ENCODE measurements around the gene CDC42EP2. TPM values are rescaled to one million over a fixed set of nuclear protein-coding genes. Genes with fewer than 3 reads are reported as not detected.
A peak's percentile ranks its signal among the peaks of the same experiment; 100 is the strongest.
"Not testable (repeated sequence)": the region's sequence is repeated elsewhere in the genome, so short reads cannot be mapped to it uniquely, and the experiment has no call there.

The CDC42EP2 gene
- total RNA-seq, 1 donor from 2014 or later, result 0.11 TPM

DNA sequence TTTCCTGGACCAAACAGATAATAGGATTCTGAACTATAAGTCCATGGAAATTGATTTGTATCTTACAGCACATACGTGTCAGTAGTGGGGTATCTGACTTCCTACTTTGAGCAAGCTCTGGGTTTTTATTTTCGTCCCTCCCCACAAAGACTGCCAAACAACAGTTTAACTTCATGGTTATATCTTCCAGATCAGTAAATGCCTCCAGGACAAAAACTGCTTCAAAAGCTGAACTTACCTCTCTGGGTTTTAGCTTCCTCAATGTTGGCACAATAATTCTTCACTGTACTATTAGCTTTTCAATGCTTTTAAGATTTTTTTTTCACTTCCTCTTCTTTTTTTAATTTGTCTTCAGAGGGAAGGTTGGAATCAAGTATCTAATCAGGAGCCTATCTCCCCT lies 14.8 kb downstream of the CDC42EP2 start:
- H3K4me1 ChIP-seq, result no peaks in the 10 kb centered on the region
- H3K36me3 ChIP-seq, result no peaks in the 10 kb centered on the region
- no peak for DNase-seq (ENCODE audit: low spot score)
- Mint-ChIP-seq H3K4me3 (peak overlapping the region; percentile 10), H3K9me3 (no peaks in the 10 kb centered on the region), H3K36me3 (no peaks in the 10 kb centered on the region), H3K4me1 (peaks cover 7% of the 10 kb centered on the region), H3K27ac (no peak overlapping the region), H3K27me3 (ENCODE audit: insufficient read depth, low read depth) (peaks cover 5% of the 10 kb centered on the region)
- TF ChIP-seq EZH2 (IDR thresholded peaks at IDR 0.05) (no peak), EZH2phosphoT487 (IDR thresholded peaks at IDR 0.05) (no peak)
- TF ChIP-seq, protein P1, sequence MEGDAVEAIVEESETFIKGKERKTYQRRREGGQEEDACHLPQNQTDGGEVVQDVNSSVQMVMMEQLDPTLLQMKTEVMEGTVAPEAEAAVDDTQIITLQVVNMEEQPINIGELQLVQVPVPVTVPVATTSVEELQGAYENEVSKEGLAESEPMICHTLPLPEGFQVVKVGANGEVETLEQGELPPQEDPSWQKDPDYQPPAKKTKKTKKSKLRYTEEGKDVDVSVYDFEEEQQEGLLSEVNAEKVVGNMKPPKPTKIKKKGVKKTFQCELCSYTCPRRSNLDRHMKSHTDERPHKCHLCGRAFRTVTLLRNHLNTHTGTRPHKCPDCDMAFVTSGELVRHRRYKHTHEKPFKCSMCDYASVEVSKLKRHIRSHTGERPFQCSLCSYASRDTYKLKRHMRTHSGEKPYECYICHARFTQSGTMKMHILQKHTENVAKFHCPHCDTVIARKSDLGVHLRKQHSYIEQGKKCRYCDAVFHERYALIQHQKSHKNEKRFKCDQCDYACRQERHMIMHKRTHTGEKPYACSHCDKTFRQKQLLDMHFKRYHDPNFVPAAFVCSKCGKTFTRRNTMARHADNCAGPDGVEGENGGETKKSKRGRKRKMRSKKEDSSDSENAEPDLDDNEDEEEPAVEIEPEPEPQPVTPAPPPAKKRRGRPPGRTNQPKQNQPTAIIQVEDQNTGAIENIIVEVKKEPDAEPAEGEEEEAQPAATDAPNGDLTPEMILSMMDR (IDR thresholded peaks at IDR 0.05), result no peak
- H3K4me3 ChIP-seq, result no peak overlapping the region
- H3K27ac ChIP-seq, result no peak overlapping the region
- peaks cover 7% of the 10 kb centered on the region for H3K27me3 ChIP-seq
- no peak overlapping the region for H3K4me2 ChIP-seq
- peaks cover 17% of the 10 kb centered on the region for H3F3A ChIP-seq (ENCODE audit: low read depth)
- H3K9ac ChIP-seq, result no peak overlapping the region
- H2AFZ ChIP-seq (replicated peaks), result no peak overlapping the region
- H3K79me2 ChIP-seq (ENCODE audit: low read depth), result peaks cover 11% of the 10 kb centered on the region
- H4K20me1 ChIP-seq (ENCODE audit: low read depth), result peaks cover 2% of the 10 kb centered on the region
- no peaks in the 10 kb centered on the region for H3K9me3 ChIP-seq (ENCODE audit: low read depth)

DNA sequence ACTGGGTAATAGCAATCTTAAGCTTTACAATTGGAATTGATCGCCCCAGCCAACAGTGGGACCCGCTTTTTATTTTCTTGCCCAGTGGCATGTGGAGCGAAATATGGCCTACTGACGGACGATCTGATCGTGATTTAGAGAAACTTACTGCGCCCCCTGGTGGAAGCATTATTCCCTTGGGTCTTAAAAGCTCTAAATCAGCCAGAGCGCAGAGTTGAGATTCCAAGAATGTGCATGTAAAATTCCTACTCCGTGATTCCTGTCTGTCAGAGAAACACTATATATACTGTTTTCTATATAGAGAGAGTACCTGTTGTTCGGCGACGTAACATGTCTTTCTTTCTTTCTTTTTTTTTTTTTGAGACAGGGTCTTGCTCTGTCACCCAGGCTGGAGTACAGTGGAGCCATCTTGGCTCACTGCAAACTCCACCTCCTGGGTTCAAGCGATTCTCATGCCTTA lies 15.3 kb downstream of the CDC42EP2 start:
- H3K4me1 Mint-ChIP-seq, result peaks cover 12% of the 10 kb centered on the region
- TF ChIP-seq, protein P1 (IDR thresholded peaks at IDR 0.05), result peak; percentile 82
- TF ChIP-seq EZH2 (IDR thresholded peaks at IDR 0.05), result no peak
- H3K36me3 Mint-ChIP-seq, result no peaks in the 10 kb centered on the region
- Histone ChIP-seq H3K79me2 (ENCODE audit: low read depth) (peaks cover 16% of the 10 kb centered on the region), H3F3A (ENCODE audit: low read depth) (peaks cover 22% of the 10 kb centered on the region), H3K4me3 (no peak overlapping the region), H4K20me1 (ENCODE audit: low read depth) (peaks cover 7% of the 10 kb centered on the region), H3K4me1 (no peaks in the 10 kb centered on the region), H3K4me2 (no peak overlapping the region), H3K9ac (no peak overlapping the region), H3K27ac (no peak overlapping the region), H3K27me3 (peaks cover 7% of the 10 kb centered on the region), H3K36me3 (no peaks in the 10 kb centered on the region), H2AFZ (replicated peaks) (no peak overlapping the region), H3K9me3 (ENCODE audit: low read depth) (no peaks in the 10 kb centered on the region)
- peak; percentile 97 for DNase-seq (ENCODE audit: low spot score)
- no peaks in the 10 kb centered on the region for H3K9me3 Mint-ChIP-seq
- H3K27ac Mint-ChIP-seq, result no peak overlapping the region
- H3K27me3 Mint-ChIP-seq (ENCODE audit: insufficient read depth, low read depth), result peaks cover 5% of the 10 kb centered on the region
- H3K4me3 Mint-ChIP-seq, result peak overlapping the region; percentile 10

DNA sequence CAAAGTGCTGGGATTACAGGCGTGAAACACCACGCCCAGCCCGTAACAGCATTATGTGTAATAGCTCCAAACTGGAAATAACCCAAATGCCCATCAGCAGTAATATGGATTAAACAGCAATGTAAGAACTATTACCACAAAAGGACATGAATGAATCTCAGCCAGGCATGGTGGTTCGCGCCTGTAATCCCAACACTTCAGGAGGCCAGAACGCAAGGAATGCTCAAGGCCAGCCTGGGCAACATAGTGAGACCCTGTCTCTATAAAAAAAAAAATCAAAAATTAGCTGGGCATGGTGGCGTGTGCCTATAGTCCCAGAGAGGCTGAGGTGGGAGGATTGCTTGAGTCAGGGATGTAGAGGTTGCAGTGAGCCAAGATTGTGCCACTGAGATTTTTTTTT lies 15.9 kb downstream of the CDC42EP2 start:
- Histone ChIP-seq H3F3A (ENCODE audit: low read depth) (peaks cover 28% of the 10 kb centered on the region), H3K4me3 (no peak overlapping the region), H3K36me3 (no peaks in the 10 kb centered on the region), H2AFZ (replicated peaks) (no peak overlapping the region), H3K79me2 (ENCODE audit: low read depth) (peaks cover 21% of the 10 kb centered on the region), H3K9ac (no peak overlapping the region), H3K9me3 (ENCODE audit: low read depth) (no peaks in the 10 kb centered on the region), H3K27ac (no peak overlapping the region), H3K4me1 (peaks cover 4% of the 10 kb centered on the region), H3K27me3 (peaks cover 7% of the 10 kb centered on the region), H4K20me1 (ENCODE audit: low read depth) (peaks cover 11% of the 10 kb centered on the region), H3K4me2 (no peak overlapping the region)
- Mint-ChIP-seq H3K9me3 (no peaks in the 10 kb centered on the region), H3K36me3 (no peaks in the 10 kb centered on the region), H3K27ac (no peak overlapping the region), H3K4me1 (peaks cover 17% of the 10 kb centered on the region), H3K27me3 (ENCODE audit: insufficient read depth, low read depth) (peaks cover 5% of the 10 kb centered on the region), H3K4me3 (peak overlapping the region; percentile 55)
- TF ChIP-seq EZH2phosphoT487 (IDR thresholded peaks at IDR 0.05) (no peak), EZH2 (IDR thresholded peaks at IDR 0.05) (no peak)
- TF ChIP-seq, protein P1 (IDR thresholded peaks at IDR 0.05), result no peak
- no peak for DNase-seq (ENCODE audit: low spot score)

DNA sequence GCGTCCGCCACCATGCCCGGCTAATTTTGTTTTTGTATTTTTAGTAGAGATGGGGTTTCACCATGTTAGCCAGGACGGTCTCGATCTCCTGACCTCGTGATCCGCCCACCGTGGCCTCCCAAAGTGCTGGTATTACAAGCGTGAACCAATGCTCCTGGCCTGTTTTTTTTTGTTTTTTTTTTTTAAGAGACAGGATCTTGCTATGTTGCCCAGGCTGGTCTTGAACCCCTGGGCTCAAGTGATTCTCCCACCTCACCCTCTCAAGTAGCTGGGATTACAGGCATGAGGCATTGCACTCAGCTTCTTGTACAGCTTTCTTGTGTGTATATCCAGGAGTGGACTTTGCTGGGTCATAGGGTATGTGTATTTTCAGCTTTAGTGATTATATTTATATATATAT lies 17.9 kb downstream of the CDC42EP2 start:
- Histone ChIP-seq H3K79me2 (ENCODE audit: low read depth) (peaks cover 42% of the 10 kb centered on the region), H3F3A (ENCODE audit: low read depth) (peaks cover 28% of the 10 kb centered on the region), H4K20me1 (ENCODE audit: low read depth) (peaks cover 27% of the 10 kb centered on the region)
- H3K4me3 ChIP-seq; H3K36me3 Mint-ChIP-seq; DNase-seq (ENCODE audit: low spot score); H3K9ac ChIP-seq; H3K4me3 Mint-ChIP-seq; H3K9me3 Mint-ChIP-seq; H3K27me3 Mint-ChIP-seq (ENCODE audit: insufficient read depth, low read depth); H3K27ac ChIP-seq; H3K27me3 ChIP-seq; H3K9me3 ChIP-seq (ENCODE audit: low read depth); H3K27ac Mint-ChIP-seq; H3K36me3 ChIP-seq; H3K4me2 ChIP-seq; H3K4me1 ChIP-seq; H2AFZ ChIP-seq (replicated peaks): not testable (repeated sequence)
- H3K4me1 Mint-ChIP-seq, result peaks cover 20% of the 10 kb centered on the region
